ENCODE data around the gene POC5. TPM values are rescaled to one million over a fixed set of nuclear protein-coding genes. Genes with fewer than 3 reads are reported as not detected.

The POC5 gene, protein sequence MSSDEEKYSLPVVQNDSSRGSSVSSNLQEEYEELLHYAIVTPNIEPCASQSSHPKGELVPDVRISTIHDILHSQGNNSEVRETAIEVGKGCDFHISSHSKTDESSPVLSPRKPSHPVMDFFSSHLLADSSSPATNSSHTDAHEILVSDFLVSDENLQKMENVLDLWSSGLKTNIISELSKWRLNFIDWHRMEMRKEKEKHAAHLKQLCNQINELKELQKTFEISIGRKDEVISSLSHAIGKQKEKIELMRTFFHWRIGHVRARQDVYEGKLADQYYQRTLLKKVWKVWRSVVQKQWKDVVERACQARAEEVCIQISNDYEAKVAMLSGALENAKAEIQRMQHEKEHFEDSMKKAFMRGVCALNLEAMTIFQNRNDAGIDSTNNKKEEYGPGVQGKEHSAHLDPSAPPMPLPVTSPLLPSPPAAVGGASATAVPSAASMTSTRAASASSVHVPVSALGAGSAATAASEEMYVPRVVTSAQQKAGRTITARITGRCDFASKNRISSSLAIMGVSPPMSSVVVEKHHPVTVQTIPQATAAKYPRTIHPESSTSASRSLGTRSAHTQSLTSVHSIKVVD
- total RNA-seq (2022; extraction: Qiagen RNA extraction): 7.1 to 15.3 TPM (median 10.0 TPM) in 5 replicates

GRCh38 chr5:75717082-75717922 lies at the start of gene POC5:
Gene POC5 (minus strand): TSS chr5:75717437. CDS start chr5:75712937, 4,500 bp downstream.

Other genes starting within 250 kb of the POC5 start
- 18.8 to 28.0 TPM (median 22.0 TPM) in 5 replicates for gene CERT1, start 205.8 kb downstream of the POC5 start, total RNA-seq (2022; extraction: Qiagen RNA extraction)
- gene POLK, start 205.5 kb downstream of the POC5 start, total RNA-seq (2022; extraction: Qiagen RNA extraction): 7.9 to 13.8 TPM (median 10.5 TPM) in 5 replicates
- 0.10 to 0.12 TPM in 2 of 5 replicates, not detected in the others for gene ANKDD1B, start 106.0 kb downstream of the POC5 start, total RNA-seq (2022; extraction: Qiagen RNA extraction)